Loucy (cell line): Measurements from ENCODE around the gene NSUN2.

Experiments
- H2AFZ ChIP-seq: fragments of 200-600 bp; sonication (generic); 2 replicates; pipeline ENCODE4 v1.6.0; 2016; ENCODE audit warnings: antibody characterized with exemption, mild to moderate bottlenecking, low read length, moderate library complexity
- H3F3A ChIP-seq: fragments of 200-600 bp; 2 replicates; pipeline ENCODE4 v1.6.0; 2016; ENCODE audit warnings: antibody characterized with exemption, low read depth, mild to moderate bottlenecking
- H3K27me3 ChIP-seq: fragments of 200-600 bp; sonication (generic); 2 replicates; pipeline ENCODE4 v1.6.1; 2014; ENCODE audit warnings: low read length, mild to moderate bottlenecking; ENCODE audit not compliant: insufficient read depth, poor library complexity, severe bottlenecking
- H3K36me3 ChIP-seq: fragments of 200-600 bp; sonication (generic); 2 replicates; pipeline ENCODE4 v1.6.1; 2016; ENCODE audit warnings: low read length; ENCODE audit not compliant: insufficient read depth
- H3K4me1 ChIP-seq: fragments of 200-600 bp; sonication (generic); 2 replicates; pipeline ENCODE4 v1.5.1; 2014; ENCODE audit warnings: low read length, mild to moderate bottlenecking; ENCODE audit not compliant: insufficient read depth, poor library complexity, severe bottlenecking
- H3K4me2 ChIP-seq: fragments of 200-600 bp; sonication (generic); 2 replicates; pipeline ENCODE4 v1.6.0; 2014; ENCODE audit warnings: antibody characterized with exemption, low read length, low read depth, mild to moderate bottlenecking; ENCODE audit not compliant: poor library complexity, severe bottlenecking
- H3K4me3 ChIP-seq: fragments of 200-600 bp; sonication (generic); 2 replicates; pipeline ENCODE4 v1.5.1; 2014; ENCODE audit warnings: low read length, mild to moderate bottlenecking, mixed read lengths; ENCODE audit not compliant: poor library complexity, severe bottlenecking
- H3K79me2 ChIP-seq: fragments of 200-600 bp; sonication (generic); 2 replicates; pipeline ENCODE4 v1.6.1; 2014; ENCODE audit warnings: low read length; ENCODE audit not compliant: insufficient read depth
- H3K9ac ChIP-seq: fragments of 200-600 bp; sonication (generic); 2 replicates; pipeline ENCODE4 v1.6.0; 2014; ENCODE audit warnings: mild to moderate bottlenecking, low read depth, low read length, moderate library complexity; ENCODE audit not compliant: poor library complexity, severe bottlenecking
- H3K9me2 ChIP-seq: fragments of 200-600 bp; sonication (generic); replicated peaks from 2 replicates; pipeline ENCODE4 v1.6.1; 2016; ENCODE audit warnings: low read depth, low read length, mixed read lengths
- H3K9me3 ChIP-seq: fragments of 200-600 bp; sonication (generic); 2 replicates; pipeline ENCODE4 v1.6.1; 2014; ENCODE audit warnings: mild to moderate bottlenecking, antibody characterized with exemption, low read length, low read depth; ENCODE audit not compliant: insufficient read depth
- H4K20me1 ChIP-seq: fragments of 200-600 bp; sonication (generic); 2 replicates; pipeline ENCODE4 v1.6.0; 2014; ENCODE audit warnings: antibody characterized with exemption, low read length, mild to moderate bottlenecking; ENCODE audit not compliant: insufficient read depth, poor library complexity, severe bottlenecking
- EZH2phosphoT487 ChIP-seq: fragments of 200-600 bp; IDR thresholded peaks from 2 replicates; pipeline ENCODE4 v1.6.1; 2018; ENCODE audit warnings: antibody characterized with exemption, mild to moderate bottlenecking, moderate library complexity, borderline replicate concordance
- TF ChIP-seq, protein P1 (sequence below): fragments of 200-600 bp; sonication (generic); conservative IDR thresholded peaks from 2 replicates; pipeline ENCODE4 v1.5.1; 2014; ENCODE audit warnings: mild to moderate bottlenecking, antibody characterized with exemption, low read length

NSUN2 gene

DNA sequence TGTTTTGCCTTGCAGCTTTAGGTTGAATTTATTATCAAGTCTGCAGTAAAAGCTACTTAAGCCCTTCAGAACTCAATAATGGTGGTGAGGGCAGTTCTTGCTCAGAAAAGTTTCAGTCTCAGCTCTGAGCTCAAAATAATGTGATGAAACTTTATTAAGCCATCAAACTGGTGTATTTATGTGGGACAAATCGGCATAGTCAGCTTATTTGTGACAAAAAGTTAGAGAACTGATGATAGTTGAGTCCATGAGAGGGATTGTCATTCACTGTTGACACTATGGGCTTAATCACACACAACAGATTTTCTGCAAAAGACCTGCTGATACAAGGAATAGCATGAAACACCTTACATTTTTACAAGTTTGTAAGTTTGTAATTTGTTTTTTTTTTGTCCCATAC lies 9.8 kb upstream of the NSUN2 start:
- H3F3A ChIP-seq = no peaks in the 10 kb centered on the region
- H3K4me2 ChIP-seq = no peak overlapping the region
- H3K9ac ChIP-seq = no peak overlapping the region
- no peaks in the 10 kb centered on the region for H3K27me3 ChIP-seq
- no peak overlapping the region for H2AFZ ChIP-seq
- no peak overlapping the region for H3K4me3 ChIP-seq
- no peaks in the 10 kb centered on the region for H3K9me2 ChIP-seq
- H4K20me1 ChIP-seq = no peaks in the 10 kb centered on the region
- no peaks in the 10 kb centered on the region for H3K79me2 ChIP-seq
- H3K9me3 ChIP-seq = no peaks in the 10 kb centered on the region
- H3K4me1 ChIP-seq = no peaks in the 10 kb centered on the region
- no peak for TF ChIP-seq EZH2phosphoT487
- TF ChIP-seq, protein P1, sequence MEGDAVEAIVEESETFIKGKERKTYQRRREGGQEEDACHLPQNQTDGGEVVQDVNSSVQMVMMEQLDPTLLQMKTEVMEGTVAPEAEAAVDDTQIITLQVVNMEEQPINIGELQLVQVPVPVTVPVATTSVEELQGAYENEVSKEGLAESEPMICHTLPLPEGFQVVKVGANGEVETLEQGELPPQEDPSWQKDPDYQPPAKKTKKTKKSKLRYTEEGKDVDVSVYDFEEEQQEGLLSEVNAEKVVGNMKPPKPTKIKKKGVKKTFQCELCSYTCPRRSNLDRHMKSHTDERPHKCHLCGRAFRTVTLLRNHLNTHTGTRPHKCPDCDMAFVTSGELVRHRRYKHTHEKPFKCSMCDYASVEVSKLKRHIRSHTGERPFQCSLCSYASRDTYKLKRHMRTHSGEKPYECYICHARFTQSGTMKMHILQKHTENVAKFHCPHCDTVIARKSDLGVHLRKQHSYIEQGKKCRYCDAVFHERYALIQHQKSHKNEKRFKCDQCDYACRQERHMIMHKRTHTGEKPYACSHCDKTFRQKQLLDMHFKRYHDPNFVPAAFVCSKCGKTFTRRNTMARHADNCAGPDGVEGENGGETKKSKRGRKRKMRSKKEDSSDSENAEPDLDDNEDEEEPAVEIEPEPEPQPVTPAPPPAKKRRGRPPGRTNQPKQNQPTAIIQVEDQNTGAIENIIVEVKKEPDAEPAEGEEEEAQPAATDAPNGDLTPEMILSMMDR = no peak
- no peaks in the 10 kb centered on the region; the same call in 1 of the 2 replicates for H3K36me3 ChIP-seq

DNA sequence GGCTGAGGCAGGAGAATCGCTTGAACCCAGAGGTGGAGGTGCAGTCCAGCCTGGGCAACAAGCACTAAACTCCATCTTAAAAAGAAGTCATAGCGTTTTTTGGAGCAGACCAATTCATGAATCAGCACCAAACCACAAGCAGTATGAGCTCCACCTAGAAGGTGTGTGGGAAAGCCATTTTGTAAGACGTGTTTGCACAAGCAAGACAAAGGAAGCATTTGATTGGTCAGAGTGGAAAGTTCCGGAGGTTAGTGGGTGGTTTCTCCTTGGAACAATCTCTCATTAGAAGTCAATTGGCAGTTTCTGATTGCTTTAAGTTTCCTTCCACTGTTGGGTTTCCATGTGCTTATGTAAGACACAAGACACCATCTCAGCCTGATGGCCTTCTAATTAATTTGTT lies 5.4 kb upstream of the NSUN2 start:
- Histone ChIP-seq H3K4me3 (no peak overlapping the region), H3K27me3 (no peaks in the 10 kb centered on the region), H3K4me1 (peaks cover 9% of the 10 kb centered on the region), H4K20me1 (peaks cover 4% of the 10 kb centered on the region), H3K79me2 (peaks cover 29% of the 10 kb centered on the region; the same call in 1 of the 2 replicates), H3K36me3 (no peaks in the 10 kb centered on the region), H3K4me2 (no peak overlapping the region), H3K9me3 (no peaks in the 10 kb centered on the region), H3K9ac (no peak overlapping the region), H3K9me2 (no peaks in the 10 kb centered on the region), H3F3A (no peaks in the 10 kb centered on the region), H2AFZ (no peak overlapping the region)
- TF ChIP-seq, protein P1 = no peak
- TF ChIP-seq EZH2phosphoT487 = no peak

DNA sequence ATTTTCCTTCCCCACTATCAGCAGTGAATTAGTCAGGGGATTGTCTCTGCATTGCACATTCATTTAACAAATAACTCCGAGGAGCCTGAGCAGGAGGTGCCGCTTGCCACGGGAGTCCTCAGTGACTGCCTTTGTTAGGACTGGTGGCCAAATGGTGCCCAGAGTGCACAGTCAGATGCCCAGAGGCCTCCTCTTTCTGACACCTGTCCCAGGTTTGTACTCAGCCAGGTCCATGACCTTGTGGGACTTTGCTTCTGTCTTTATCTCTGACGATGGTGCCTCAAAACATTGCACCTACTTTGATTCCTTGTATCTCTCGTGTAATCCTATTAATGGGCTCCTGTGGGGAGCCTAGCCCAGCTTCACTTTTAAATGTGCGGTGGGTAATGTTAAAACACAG lies 4.7 kb upstream of the NSUN2 start:
- Histone ChIP-seq H4K20me1 (peaks cover 4% of the 10 kb centered on the region), H3K4me1 (peaks cover 9% of the 10 kb centered on the region), H3K27me3 (no peaks in the 10 kb centered on the region), H3K9me3 (no peaks in the 10 kb centered on the region), H3K36me3 (no peaks in the 10 kb centered on the region), H3K79me2 (peaks cover 32% of the 10 kb centered on the region), H3K9me2 (no peaks in the 10 kb centered on the region), H3F3A (no peaks in the 10 kb centered on the region), H3K9ac (no peak overlapping the region), H3K4me2 (no peak overlapping the region), H2AFZ (no peak overlapping the region), H3K4me3 (no peak overlapping the region)
- no peak for TF ChIP-seq EZH2phosphoT487
- TF ChIP-seq, protein P1 = no peak
